IMR-90 (cell line): Measurements from ENCODE around the gene DBN1. TPM values are rescaled to one million over a fixed set of nuclear protein-coding genes. Genes with fewer than 3 reads are reported as not detected.
A peak's percentile ranks its signal among the peaks of the same experiment; 100 is the strongest.

Experiments used
- ATAC-seq: fragments of 200-7000 bp; cut with Tn5 transposase; 2 replicates; pipeline ENCODE4 v1.9.1; 2020; ENCODE audit warnings: low read depth, mild to moderate bottlenecking, moderate library complexity
- BruUV-seq: library from RNA; stranded (reverse); fragments of 400-500 nt; replicated peaks from 2 replicates; lab custom pipeline; 2021; lab: Mats Ljungman, UMichigan
- CTCF ChIA-PET: fragments of 300-600 bp; formaldehyde crosslinking; extraction: SDS; loops from one replicate; lab custom pipeline; 2021; ENCODE audit warnings: antibody characterized with exemption; lab: Yijun Ruan, JAX
- POLR2A ChIA-PET: fragments of 300-600 bp; sonication (Branson Sonifier 250); formaldehyde crosslinking; loops from one replicate; lab custom pipeline; 2022; ENCODE audit warnings: antibody characterized with exemption; ENCODE audit not compliant: unreplicated experiment; lab: Charles Lee
- DNase-seq: peaks from one replicate; pipeline ENCODE4 v3.0.0; 2013
- H2AFZ ChIP-seq: replicated peaks from 2 replicates; pipeline ENCODE3; 2013; ENCODE audit warnings: low read length, mild to moderate bottlenecking; ENCODE audit not compliant: poor library complexity
- H2AK5ac ChIP-seq: 2 replicates; pipeline ENCODE4 v1.6.1; 2013; ENCODE audit warnings: low read depth, low read length, inconsistent platforms
- H2AK9ac ChIP-seq: replicated peaks from 2 replicates; pipeline ENCODE3; 2013; ENCODE audit warnings: mild to moderate bottlenecking, low read depth, low read length, moderate library complexity; ENCODE audit not compliant: poor library complexity
- H2BK120ac ChIP-seq: 2 replicates; pipeline ENCODE4 v1.6.1; 2013; ENCODE audit warnings: low read depth, low read length, inconsistent platforms
- H2BK15ac ChIP-seq: 3 replicates; pipeline ENCODE4 v1.6.1; 2013; ENCODE audit warnings: low read depth, low read length, inconsistent platforms
- H2BK20ac ChIP-seq: 2 replicates; pipeline ENCODE4 v1.6.1; 2013; ENCODE audit warnings: low read depth, mild to moderate bottlenecking, inconsistent platforms, low read length, moderate library complexity
- H2BK5ac ChIP-seq: 2 replicates; pipeline ENCODE4 v1.6.1; 2013; ENCODE audit warnings: mild to moderate bottlenecking, low read depth, low read length, inconsistent platforms; ENCODE audit not compliant: poor library complexity, severe bottlenecking
- H3K14ac ChIP-seq: replicated peaks from 2 replicates; pipeline ENCODE4 v1.6.1; 2013; ENCODE audit warnings: low read depth, low read length, inconsistent platforms
- H3K18ac ChIP-seq: 2 replicates; pipeline ENCODE4 v1.6.1; 2013; ENCODE audit warnings: low read depth, low read length, control low read depth
- H3K23ac ChIP-seq: 2 replicates; pipeline ENCODE4 v1.6.1; 2013; ENCODE audit warnings: low read depth, low read length, inconsistent platforms
- H3K27ac ChIP-seq: 2 replicates; pipeline ENCODE4 v1.5.1; 2013; ENCODE audit warnings: mild to moderate bottlenecking, control low read depth, low read length; ENCODE audit not compliant: insufficient read depth
- H3K27me3 ChIP-seq: 2 replicates; pipeline ENCODE4 v1.6.1; 2013; ENCODE audit warnings: low read length; ENCODE audit not compliant: control insufficient read depth, insufficient read depth
- H3K36me3 ChIP-seq: 2 replicates; pipeline ENCODE4 v1.6.1; 2013; ENCODE audit warnings: low read length, mixed read lengths; ENCODE audit not compliant: control insufficient read depth, insufficient read depth
- H3K4ac ChIP-seq: 2 replicates; pipeline ENCODE4 v1.6.1; 2013; ENCODE audit warnings: low read depth, low read length, inconsistent platforms
- H3K4me1 ChIP-seq: 2 replicates; pipeline ENCODE4 v1.6.1; 2013; ENCODE audit warnings: low read length, mixed read lengths; ENCODE audit not compliant: control insufficient read depth, insufficient read depth
- H3K4me2 ChIP-seq: 2 replicates; pipeline ENCODE4 v1.6.1; 2013; ENCODE audit warnings: low read depth, mild to moderate bottlenecking, control low read depth, low read length, moderate library complexity
- H3K4me3 ChIP-seq: 2 replicates; pipeline ENCODE4 v1.5.1; 2013; ENCODE audit warnings: low read depth, mild to moderate bottlenecking, control low read depth, low read length, moderate library complexity; ENCODE audit not compliant: insufficient read depth
- H3K56ac ChIP-seq: 2 replicates; pipeline ENCODE4 v1.6.1; 2013; ENCODE audit warnings: low read length, inconsistent platforms; ENCODE audit not compliant: insufficient read depth; ENCODE audit errors: extremely low read depth
- H3K79me1 ChIP-seq, 2 experiments: 2 replicates each; pipeline ENCODE4 v1.6.1; 2013; ENCODE audit warnings: low read length in 2 of 2, inconsistent platforms in 1 of 2, low read depth in 1 of 2
- H3K9ac ChIP-seq: 2 replicates; pipeline ENCODE4 v1.6.1; 2013; ENCODE audit warnings: low read depth, low read length, control low read depth
- H3K9me1 ChIP-seq: 2 replicates; pipeline ENCODE4 v1.6.1; 2013; ENCODE audit warnings: low read length, inconsistent platforms; ENCODE audit not compliant: insufficient read depth
- H3K9me3 ChIP-seq: 2 replicates; pipeline ENCODE4 v1.6.1; 2013; ENCODE audit warnings: low read length; ENCODE audit not compliant: control insufficient read depth, insufficient read depth
- H4K20me1 ChIP-seq: 2 replicates; pipeline ENCODE4 v1.6.1; 2013; ENCODE audit warnings: low read length, inconsistent platforms; ENCODE audit not compliant: insufficient read depth
- H4K5ac ChIP-seq: 2 replicates; pipeline ENCODE4 v1.6.1; 2013; ENCODE audit warnings: mild to moderate bottlenecking, low read depth, low read length, control low read depth
- H4K8ac ChIP-seq, 2 experiments: 2 replicates each; pipeline ENCODE4 v1.6.1; 2013; ENCODE audit warnings: low read depth in 2 of 2, low read length in 2 of 2, control low read depth in 1 of 2, inconsistent platforms in 1 of 2
- H4K91ac ChIP-seq: 2 replicates; pipeline ENCODE4 v1.6.1; 2013; ENCODE audit warnings: low read depth, low read length, inconsistent platforms; ENCODE audit not compliant: insufficient read depth
- BHLHE40 ChIP-seq: fragments of 150-350 bp; IDR thresholded peaks from 2 replicates; pipeline ENCODE4 v1.6.1; 2016; ENCODE audit warnings: mild to moderate bottlenecking, low read depth, low read length
- CHD1 ChIP-seq: IDR thresholded peaks from 2 replicates; pipeline ENCODE4 v1.6.1; 2012; ENCODE audit warnings: low read depth, low read length, improper control_type of control experiment
- CTCF ChIP-seq: conservative IDR thresholded peaks from 2 replicates; pipeline ENCODE4 v1.5.1; 2012; ENCODE audit warnings: mild to moderate bottlenecking, low read depth, low read length, improper control_type of control experiment
- ELK1 ChIP-seq: fragments of 150-350 bp; IDR thresholded peaks from 2 replicates; pipeline ENCODE4 v1.6.1; 2016; ENCODE audit warnings: low read depth, mild to moderate bottlenecking, low read length, moderate library complexity, borderline replicate concordance
- MAFK ChIP-seq: IDR thresholded peaks from 2 replicates; pipeline ENCODE4 v1.6.1; 2012; ENCODE audit warnings: low read depth, low read length, improper control_type of control experiment
- MAZ ChIP-seq: IDR thresholded peaks from 2 replicates; pipeline ENCODE4 v1.6.1; 2012; ENCODE audit warnings: low read depth, mild to moderate bottlenecking, low read length, improper control_type of control experiment, moderate library complexity, borderline replicate concordance
- NFE2L2 ChIP-seq: fragments of 150-350 bp; IDR thresholded peaks from 2 replicates; pipeline ENCODE4 v1.6.1; 2016; ENCODE audit warnings: low read depth, mild to moderate bottlenecking, low read length
- RCOR1 ChIP-seq: IDR thresholded peaks from 2 replicates; pipeline ENCODE4 v1.6.1; 2012; ENCODE audit warnings: mild to moderate bottlenecking, low read length, improper control_type of control experiment; ENCODE audit not compliant: insufficient replicate concordance
- RFX5 ChIP-seq: IDR thresholded peaks from 2 replicates; pipeline ENCODE4 v1.8.0; 2012; ENCODE audit warnings: low read depth, mild to moderate bottlenecking, low read length, moderate library complexity
- SMC3 ChIP-seq: fragments of 150-350 bp; IDR thresholded peaks from 2 replicates; pipeline ENCODE4 v1.6.1; 2016; ENCODE audit warnings: low read depth, mild to moderate bottlenecking, antibody characterized with exemption, low read length, moderate library complexity
- WGBS, 2 experiments: methylation state at CpG; one replicate each; pipeline versions ENCODE4 v1.1.5 to v1.1.7; 2013; ENCODE audit warnings: missing lambda C conversion rate in 2 of 2; ENCODE audit not compliant: insufficient read length in 1 of 2; ENCODE audit errors: extremely low coverage in 2 of 2; 5-methylcytosine and 5-hydroxymethylcytosine counted together
- dilution Hi-C: fragments of 300-500 bp; cut with HindIII; formaldehyde crosslinking; loops from one replicate; pipeline ENCODE4 v1.14.3; 2018; ENCODE audit warnings: low sequenced_read_pairs; ENCODE audit not compliant: unreplicated experiment
- in situ Hi-C: fragments of 300-500 bp; cut with MboI; formaldehyde crosslinking; loops from 3 replicates; pipeline ENCODE4 v1.14.3; 2019; ENCODE audit warnings: low sequenced_read_pairs, inconsistent platforms, mixed read lengths
- intact Hi-C: fragments of 100-400 bp; cut with micrococcal nuclease; formaldehyde crosslinking; loops from 2 replicates; pipeline ENCODE4 v1.10.0; 2022
- polyA plus RNA-seq, 3 experiments: library from polyadenylated mRNA; depleted of rRNA; stranded (reverse); fragments of >200 nt; gene quantifications; 2 replicates each; pipeline ENCODE4 v1.2.3, GENCODE V29; 2012; ENCODE audit warnings: low replicate concordance in 1 of 3
- total RNA-seq: library from RNA; depleted of rRNA; stranded (reverse); fragments of >200 nt; gene quantifications from 2 replicates; pipeline ENCODE4 v1.2.3, GENCODE V29; 2012

The DBN1 gene
- total and polyA plus RNA-seq, 2 of the 4 experiments (the other 2 are of a cell fraction), result 122 to 187 TPM

GRCh38 chr5:177519463-177520235 lies 46.2 kb upstream of the DBN1 start (continued):
- no peak for TF ChIP-seq CHD1

GRCh38 chr5:177516601-177517568 lies 43.5 kb upstream of the DBN1 start, which contains the start of gene DDX41:
Gene DDX41 (minus strand): TSS chr5:177516961. CDS start chr5:177516945, 16 bp downstream.
- Histone ChIP-seq H3K27ac (peak within 1 kb of the TSS; percentile 84), H3K14ac (peak within 1 kb of the TSS; percentile 92), H2AK5ac (peak within 1 kb of the TSS; percentile 91), H2AK9ac (peak within 1 kb of the TSS; percentile 98), H4K20me1 (no peaks in the 10 kb centered on the region), H3K27me3 (no peaks in the 10 kb centered on the region), H2BK120ac (peak within 1 kb of the TSS; percentile 72), H4K91ac (peak within 1 kb of the TSS; percentile 96), H3K56ac (peak within 1 kb of the TSS; percentile 64), H3K18ac (peak within 1 kb of the TSS; percentile 33; the same call in 1 of the 2 replicates), H3K4me2 (peak within 1 kb of the TSS; percentile 96), H3K9me3 (no peaks in the 10 kb centered on the region), H2BK15ac (no peak within 1 kb of the TSS), H2BK20ac (no peak within 1 kb of the TSS), H3K4ac (peak within 1 kb of the TSS; percentile 95), H3K36me3 (peaks cover 65% of the 10 kb centered on the region), H3K9ac (peak within 1 kb of the TSS; percentile 88), H4K5ac (peak within 1 kb of the TSS; percentile 79), H3K4me1 (peaks cover 7% of the 10 kb centered on the region), H3K4me3 (peak within 1 kb of the TSS; percentile 70), H3K23ac (peak within 1 kb of the TSS; percentile 94), H3K79me1 (peaks cover 27 to 55% of the 10 kb centered on the region in 2 experiments), H2AFZ (peak within 1 kb of the TSS; percentile 99), H3K9me1 (0 out of 2 replicates have a peak, but pooled peaks cover 4% of the 10 kb centered on the region), H2BK5ac (peak within 1 kb of the TSS; percentile 91), H4K8ac (peak within 1 kb of the TSS; percentile 48 to 97)
- ATAC-seq, result peak; percentile 89
- in situ Hi-C loops (no loop called here), dilution Hi-C loops (no loop called here), intact Hi-C loops (loop anchor here (1.0 to 2.0 kb wide), 2 partner anchors 29 to 76 kb away; partner anchors contain the start of gene TMED9)
- POLR2A ChIA-PET, result interaction anchor here (1.3 kb wide), 1 partner anchor 20 kb away, joined by 4 read pairs; the partner anchor contains the start of gene PDLIM7
- no TSS peak for BruUV-seq
- CTCF ChIA-PET, result no interaction called here
- 0% methylated on average over 80 of the region's 96 CpGs; no CpG with 5 or more reads in 1 of the 2 experiments for WGBS, 2 experiments
- DNase-seq, result peak; percentile 99
- TF ChIP-seq ELK1, result no peak
- no peak for TF ChIP-seq MAFK
- TF ChIP-seq RFX5, result peak; percentile 88
- no peak for TF ChIP-seq SMC3
- TF ChIP-seq BHLHE40, result no peak
- no peak for TF ChIP-seq NFE2L2
- peak; percentile 60 for TF ChIP-seq RCOR1
- peak; percentile 62; the same call in 1 of the 2 replicates for TF ChIP-seq MAZ
- no peak for TF ChIP-seq CTCF
